Mesothelial cell of epicardium (in vitro differentiated cells): ENCODE measurements around the gene MTR. TPM values are rescaled to one million over a fixed set of nuclear protein-coding genes. Genes with fewer than 3 reads are reported as not detected.

ENCODE experiments used
- DNase-seq, 2 experiments: peaks; one replicate each; pipeline ENCODE4 v3.0.0; 2021; ENCODE audit warnings: low spot score in 2 of 2; ENCODE audit not compliant: unreplicated experiment in 2 of 2
- H3K27ac Mint-ChIP-seq: 2 replicates; pipeline ENCODE4 v1.8.0; 2021; ENCODE audit warnings: mixed read lengths
- H3K27me3 Mint-ChIP-seq: 2 replicates; pipeline ENCODE4 v1.8.0; 2021; ENCODE audit warnings: low read depth, mixed read lengths
- H3K36me3 Mint-ChIP-seq: 2 replicates; pipeline ENCODE4 v1.8.0; 2021; ENCODE audit warnings: mixed read lengths
- H3K4me1 Mint-ChIP-seq: 2 replicates; pipeline ENCODE4 v1.8.0; 2021; ENCODE audit warnings: mixed read lengths
- H3K4me3 Mint-ChIP-seq: 2 replicates; pipeline ENCODE4 v1.8.0; 2021; ENCODE audit warnings: mild to moderate bottlenecking, moderate library complexity, mixed read lengths
- H3K9me3 Mint-ChIP-seq: 2 replicates; pipeline ENCODE4 v1.8.0; 2021; ENCODE audit warnings: mixed read lengths
- total RNA-seq: library from RNA; stranded (reverse); gene quantifications from 3 replicates; pipeline ENCODE4 v1.2.1, GENCODE V29; 2021
- TF ChIP-seq, protein P1 (sequence below): fragments of 200-600 bp; sonication (generic); IDR thresholded peaks from one replicate; pipeline ENCODE4 v1.5.0; 2021; ENCODE audit warnings: antibody characterized with exemption; ENCODE audit not compliant: unreplicated experiment

Gene MTR
- total RNA-seq, 1 donor from 2014 or later = 62.5 TPM

DNA sequence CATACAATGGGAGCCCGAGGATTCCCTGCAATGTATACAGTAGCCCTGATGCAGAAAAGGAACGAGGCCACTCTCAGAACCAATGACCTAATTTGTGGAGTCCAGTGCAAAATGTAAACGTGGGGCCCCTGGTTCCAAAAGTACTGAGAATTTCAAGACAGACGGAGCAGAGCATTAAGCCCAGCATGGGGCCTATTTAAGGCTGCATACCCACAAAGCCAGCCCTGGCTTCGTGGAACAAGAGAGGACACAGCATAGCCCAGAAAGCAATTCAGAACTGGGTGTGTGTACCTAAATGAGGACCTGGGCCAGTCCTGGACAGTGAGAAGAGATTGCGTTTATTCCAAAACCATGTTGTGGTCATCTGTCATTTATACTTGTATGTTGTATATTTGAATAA lies 153.9 kb downstream of the MTR start:
- no peaks in the 10 kb centered on the region for H3K27me3 Mint-ChIP-seq
- H3K4me1 Mint-ChIP-seq = peaks cover 22% of the 10 kb centered on the region
- H3K9me3 Mint-ChIP-seq = no peaks in the 10 kb centered on the region
- H3K27ac Mint-ChIP-seq = no peak overlapping the region
- no peak overlapping the region for H3K4me3 Mint-ChIP-seq
- TF ChIP-seq, protein P1, sequence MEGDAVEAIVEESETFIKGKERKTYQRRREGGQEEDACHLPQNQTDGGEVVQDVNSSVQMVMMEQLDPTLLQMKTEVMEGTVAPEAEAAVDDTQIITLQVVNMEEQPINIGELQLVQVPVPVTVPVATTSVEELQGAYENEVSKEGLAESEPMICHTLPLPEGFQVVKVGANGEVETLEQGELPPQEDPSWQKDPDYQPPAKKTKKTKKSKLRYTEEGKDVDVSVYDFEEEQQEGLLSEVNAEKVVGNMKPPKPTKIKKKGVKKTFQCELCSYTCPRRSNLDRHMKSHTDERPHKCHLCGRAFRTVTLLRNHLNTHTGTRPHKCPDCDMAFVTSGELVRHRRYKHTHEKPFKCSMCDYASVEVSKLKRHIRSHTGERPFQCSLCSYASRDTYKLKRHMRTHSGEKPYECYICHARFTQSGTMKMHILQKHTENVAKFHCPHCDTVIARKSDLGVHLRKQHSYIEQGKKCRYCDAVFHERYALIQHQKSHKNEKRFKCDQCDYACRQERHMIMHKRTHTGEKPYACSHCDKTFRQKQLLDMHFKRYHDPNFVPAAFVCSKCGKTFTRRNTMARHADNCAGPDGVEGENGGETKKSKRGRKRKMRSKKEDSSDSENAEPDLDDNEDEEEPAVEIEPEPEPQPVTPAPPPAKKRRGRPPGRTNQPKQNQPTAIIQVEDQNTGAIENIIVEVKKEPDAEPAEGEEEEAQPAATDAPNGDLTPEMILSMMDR = no peak
- no peak for DNase-seq
- no peaks in the 10 kb centered on the region for H3K36me3 Mint-ChIP-seq

DNA sequence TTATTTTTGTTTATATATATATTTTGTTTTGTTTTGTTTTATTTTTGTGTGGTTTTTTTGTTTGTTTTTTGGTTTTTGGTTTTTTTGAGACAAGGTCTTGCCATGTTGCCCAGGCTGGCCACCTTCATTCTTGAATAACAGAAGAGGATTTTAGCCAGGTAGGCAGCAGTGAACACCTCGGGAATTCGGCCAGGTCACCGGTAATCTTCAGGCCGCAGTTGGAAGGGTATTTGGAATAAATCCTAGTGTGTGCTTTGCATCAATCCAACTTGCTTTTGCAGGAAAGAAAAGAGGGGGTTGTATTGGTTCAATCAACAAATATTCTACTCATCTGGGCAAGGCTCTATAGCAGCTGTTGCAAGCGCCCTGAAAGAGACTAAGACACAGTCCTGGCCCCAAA lies 155.3 kb downstream of the MTR start:
- Mint-ChIP-seq H3K36me3 (peaks cover 3% of the 10 kb centered on the region), H3K27me3 (no peaks in the 10 kb centered on the region), H3K4me1 (peaks cover 22% of the 10 kb centered on the region), H3K4me3 (no peak overlapping the region), H3K27ac (no peak overlapping the region), H3K9me3 (peaks cover 8% of the 10 kb centered on the region)
- TF ChIP-seq, protein P1 = no peak
- no peak for DNase-seq

DNA sequence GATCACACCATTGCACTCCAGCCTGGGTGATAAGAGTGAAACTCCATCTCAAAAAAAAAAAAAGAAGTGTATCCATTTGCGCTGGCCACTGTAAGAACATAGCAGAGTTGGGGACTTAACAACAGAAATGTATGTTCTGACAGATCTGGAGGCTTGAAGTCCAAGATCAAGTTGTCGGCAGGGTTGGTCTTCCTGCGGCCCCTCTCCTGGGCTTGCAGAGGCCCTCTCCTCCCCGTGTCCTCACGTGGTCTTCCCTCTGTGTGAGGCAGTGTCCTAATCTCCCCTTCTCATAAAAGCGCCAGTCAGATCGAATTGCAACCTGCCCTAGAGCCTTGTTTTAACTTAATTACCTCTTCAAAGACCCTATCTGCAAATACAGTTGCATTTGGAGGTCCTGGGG lies 156.6 kb downstream of the MTR start:
- TF ChIP-seq, protein P1 = no peak
- Mint-ChIP-seq H3K4me1 (peaks cover 22% of the 10 kb centered on the region), H3K4me3 (no peak overlapping the region), H3K9me3 (peaks cover 12% of the 10 kb centered on the region), H3K27ac (peak overlapping the region; percentile 90), H3K27me3 (no peaks in the 10 kb centered on the region), H3K36me3 (peaks cover 3% of the 10 kb centered on the region)
- no peak for DNase-seq

DNA sequence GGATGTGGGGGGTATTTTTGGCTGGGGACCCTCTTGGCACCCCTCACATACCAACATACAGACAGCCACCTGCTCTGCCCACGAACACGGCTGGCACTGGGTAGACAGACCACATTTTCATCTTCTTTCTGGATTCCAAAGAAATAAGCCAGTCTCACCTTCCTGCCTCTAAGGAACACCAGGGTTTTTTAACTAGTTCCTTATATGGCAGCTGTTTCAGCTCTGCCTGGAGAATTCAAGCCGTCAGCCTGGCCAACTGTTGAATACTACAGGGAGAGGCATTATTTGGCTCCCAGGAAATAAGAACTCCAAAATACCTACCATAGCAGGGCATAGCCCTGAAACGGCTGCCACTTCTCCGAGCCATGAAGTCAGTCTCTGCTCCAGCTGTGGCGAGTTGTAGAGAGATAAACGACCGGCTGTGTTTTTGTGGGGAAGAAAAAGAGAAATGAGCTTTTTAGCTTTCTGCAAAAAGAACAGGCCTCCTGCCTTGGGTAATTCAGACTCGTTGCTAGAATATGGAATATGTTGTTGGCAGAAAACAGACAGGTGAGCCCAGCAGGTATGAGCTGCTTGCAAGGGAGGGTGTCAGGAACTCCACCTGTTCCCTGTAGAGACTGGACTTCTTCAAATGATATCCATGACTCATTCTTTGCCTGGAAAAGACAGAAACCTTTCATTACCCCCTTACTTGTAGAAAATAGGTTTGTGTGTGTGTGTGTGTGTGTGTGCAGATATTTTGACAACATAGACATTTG lies 157.3 kb downstream of the MTR start:
- Mint-ChIP-seq H3K27me3 (no peaks in the 10 kb centered on the region), H3K36me3 (peaks cover 3% of the 10 kb centered on the region), H3K27ac (peak overlapping the region; percentile 75), H3K4me3 (no peak overlapping the region), H3K4me1 (peaks cover 22% of the 10 kb centered on the region), H3K9me3 (peaks cover 12% of the 10 kb centered on the region)
- TF ChIP-seq, protein P1 = no peak
- no peak for DNase-seq

DNA sequence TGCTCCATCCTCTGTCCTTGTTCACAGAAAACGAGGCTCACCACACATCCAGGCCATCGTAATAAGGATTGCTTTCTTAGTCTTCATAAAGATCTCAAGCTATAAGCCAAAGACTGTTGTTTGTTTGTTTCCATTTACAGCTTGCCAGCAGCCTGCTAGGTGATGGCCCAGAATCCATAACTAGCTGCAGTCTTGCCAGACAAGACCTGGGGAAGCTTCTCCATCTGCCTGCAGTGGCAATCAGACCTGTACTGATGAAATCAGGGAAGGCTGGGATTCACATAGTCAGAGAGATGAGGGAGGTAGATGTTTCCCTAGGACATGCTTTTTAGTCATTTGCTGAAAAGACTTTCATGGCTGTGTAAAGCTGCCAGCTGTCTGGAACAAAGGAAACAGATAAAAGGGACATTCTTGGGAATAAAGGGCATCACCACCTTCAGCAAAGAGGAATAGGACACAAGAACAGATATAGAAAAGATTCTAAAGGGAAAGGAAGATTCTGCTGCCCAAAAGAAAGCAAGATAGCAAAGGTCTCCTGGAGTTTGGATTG lies 158.1 kb downstream of the MTR start:
- Mint-ChIP-seq H3K27me3 (no peaks in the 10 kb centered on the region), H3K27ac (no peak overlapping the region), H3K9me3 (peaks cover 12% of the 10 kb centered on the region), H3K36me3 (peaks cover 3% of the 10 kb centered on the region), H3K4me3 (no peak overlapping the region), H3K4me1 (peaks cover 22% of the 10 kb centered on the region)
- no peak for DNase-seq
- TF ChIP-seq, protein P1 = no peak

Other genes starting within 250 kb of the MTR start
- 48.4 to 53.2 TPM (median 51.8 TPM) in 3 replicates for gene HEATR1, start 190.8 kb upstream of the MTR start, total RNA-seq
- 1.7 to 2.2 TPM (median 1.9 TPM) in 3 replicates for gene ACTN2, start 108.8 kb upstream of the MTR start, total RNA-seq
- not detected in 3 replicates for gene MT1HL1, start 209.1 kb downstream of the MTR start, total RNA-seq
- 5.1 to 13.0 TPM (median 6.1 TPM) in 3 replicates for gene RYR2, start 246.9 kb downstream of the MTR start, total RNA-seq